Endothelial cell of umbilical vein (primary cell): Measurements from ENCODE around the gene PLEKHH1. TPM values are rescaled to one million over a fixed set of nuclear protein-coding genes. Genes with fewer than 3 reads are reported as not detected.
A peak's percentile ranks its signal among the peaks of the same experiment; 100 is the strongest.

Experiments
- BruUV-seq: library from RNA; stranded (reverse); fragments of 400-500 nt; replicated peaks from 2 replicates; lab custom pipeline; 2021; lab: Mats Ljungman, UMichigan
- CTCF ChIA-PET: fragments of 300-600, 350-600 bp; sonication (Branson Sonifier 250); formaldehyde crosslinking; loops from one replicate; lab custom pipeline; 2021; ENCODE audit warnings: antibody characterized with exemption, inconsistent platforms; lab: Charles Lee
- POLR2A ChIA-PET: fragments of 300-600, 350-600 bp; sonication (Branson Sonifier 250); formaldehyde crosslinking; loops from one replicate; lab custom pipeline; 2021; ENCODE audit warnings: antibody characterized with exemption, inconsistent platforms; lab: Charles Lee
- DNase-seq: peaks from one replicate; pipeline ENCODE4 v3.0.0-alpha.2; 2011; ENCODE audit warnings: low read depth, low spot score
- FAIRE-seq: peaks from 2 replicates; lab custom pipeline; 2011; peaks lifted over from hg19 to GRCh38; lab: Jason Lieb, UNC
- H2AFZ ChIP-seq: 2 replicates; pipeline ENCODE4 v1.6.0; 2012; ENCODE audit warnings: low read depth, low read length, control low read depth, inconsistent platforms
- H3K27ac ChIP-seq: 2 replicates; pipeline ENCODE4 v1.5.1; 2011; ENCODE audit warnings: low read depth, mild to moderate bottlenecking, control low read depth, low read length, moderate library complexity; ENCODE audit not compliant: insufficient read depth
- H3K27me3 ChIP-seq, 2 experiments: 2 replicates each; pipeline versions ENCODE4 v1.6.0 to v1.6.1; 2011; ENCODE audit warnings: low read length in 2 of 2, mixed read lengths in 1 of 2; ENCODE audit not compliant: control insufficient read depth in 2 of 2, insufficient read depth in 2 of 2
- H3K36me3 ChIP-seq, 2 experiments: 2 replicates in 1 of 2; 3 replicates in 1 of 2; pipeline ENCODE4 v1.5.1; 2011; ENCODE audit warnings: low read length in 2 of 2, mild to moderate bottlenecking in 1 of 2, moderate library complexity in 1 of 2; ENCODE audit not compliant: control insufficient read depth in 2 of 2, insufficient read depth in 2 of 2; ENCODE audit errors: extremely low read depth in 1 of 2
- H3K4me1 ChIP-seq: 3 replicates; pipeline ENCODE4 v1.5.1; 2011; ENCODE audit warnings: mild to moderate bottlenecking, low read length; ENCODE audit not compliant: control insufficient read depth, insufficient read depth; ENCODE audit errors: extremely low read depth
- H3K4me2 ChIP-seq: 2 replicates; pipeline ENCODE4 v1.6.1; 2011; ENCODE audit warnings: low read length, control low read depth, mixed read lengths; ENCODE audit not compliant: insufficient read depth
- H3K4me3 ChIP-seq, 3 experiments: fragments of 200-600 bp in 1 of 3; sonication (generic), shearing (Covaris generic) in 1 of 3; replicated peaks in 1 of 3; 2 replicates each; pipeline ENCODE4 v1.5.1; 2011 to 2016; ENCODE audit warnings: control low read depth in 3 of 3, low read length in 3 of 3, mild to moderate bottlenecking in 2 of 3, inconsistent platforms in 1 of 3, low read depth in 1 of 3, moderate library complexity in 1 of 3; ENCODE audit not compliant: insufficient read depth in 1 of 3
- H3K79me2 ChIP-seq: 2 replicates; pipeline ENCODE4 v1.6.0; 2012; ENCODE audit warnings: low read length, inconsistent platforms; ENCODE audit not compliant: control insufficient read depth, insufficient read depth
- H3K9ac ChIP-seq: replicated peaks from 2 replicates; pipeline ENCODE3; 2011; ENCODE audit warnings: low read length, control low read depth; ENCODE audit not compliant: insufficient read depth; ENCODE audit errors: extremely low read depth
- H3K9me1 ChIP-seq: replicated peaks from 3 replicates; pipeline ENCODE4 v1.6.0; 2011; ENCODE audit warnings: mild to moderate bottlenecking, low read length; ENCODE audit not compliant: control insufficient read depth, insufficient read depth; ENCODE audit errors: extremely low read depth
- H3K9me3 ChIP-seq: replicated peaks from 2 replicates; pipeline ENCODE4 v1.5.1; 2012; ENCODE audit warnings: low read length, inconsistent platforms; ENCODE audit not compliant: control insufficient read depth, insufficient read depth
- H4K20me1 ChIP-seq: replicated peaks from 2 replicates; pipeline ENCODE3; 2011; ENCODE audit warnings: mild to moderate bottlenecking, low read length; ENCODE audit not compliant: control insufficient read depth, insufficient read depth; ENCODE audit errors: extremely low read depth
- EZH2 ChIP-seq: IDR thresholded peaks from 2 replicates; pipeline ENCODE4 v1.6.1; 2012; ENCODE audit warnings: borderline replicate concordance, low read depth, mild to moderate bottlenecking, moderate library complexity, low read length, inconsistent platforms; ENCODE audit not compliant: severe bottlenecking
- FOS ChIP-seq: IDR thresholded peaks from 2 replicates; pipeline ENCODE4 v1.6.1; 2011; ENCODE audit warnings: mild to moderate bottlenecking, low read length, moderate library complexity, borderline replicate concordance; ENCODE audit not compliant: insufficient read depth
- GATA2 ChIP-seq: IDR thresholded peaks from 2 replicates; pipeline ENCODE4 v1.7.0; 2011; ENCODE audit warnings: low read depth, mild to moderate bottlenecking, moderate library complexity, mixed read lengths, low read length; ENCODE audit not compliant: insufficient read length, insufficient read depth
- JUN ChIP-seq: IDR thresholded peaks from 2 replicates; pipeline ENCODE4 v1.6.1; 2011; ENCODE audit warnings: borderline replicate concordance, low read depth; ENCODE audit not compliant: insufficient read length, insufficient read depth
- MYC ChIP-seq: IDR thresholded peaks from one replicate; pipeline ENCODE4 v1.6.1; 2011; ENCODE audit warnings: mild to moderate bottlenecking, low read depth, low read length
- POLR2A ChIP-seq: IDR thresholded peaks from 2 replicates; pipeline ENCODE4 v1.6.1; 2012; ENCODE audit warnings: low read depth, mild to moderate bottlenecking, control low read depth, low read length
- POLR2AphosphoS5 ChIP-seq: IDR thresholded peaks from 2 replicates; pipeline ENCODE4 v1.6.1; 2012; ENCODE audit warnings: low read depth, mild to moderate bottlenecking, control low read depth, low read length, moderate library complexity; ENCODE audit not compliant: insufficient read depth
- dilution Hi-C: fragments of 300-500 bp; cut with MboI; formaldehyde crosslinking; loops from one replicate; pipeline ENCODE4 v1.15.0; 2019; ENCODE audit warnings: low sequenced_read_pairs; ENCODE audit not compliant: extremely low pct_ligation_motif_present
- intact Hi-C: fragments of 100-400 bp; cut with micrococcal nuclease; formaldehyde crosslinking; loops from one replicate; pipeline ENCODE4 v1.10.0; 2022
- polyA plus RNA-seq, 4 experiments: library from polyadenylated mRNA; depleted of rRNA in 3 of 4; stranded (reverse) in 3 of 4; unstranded in 1 of 4; fragments of >200 nt; gene quantifications; 2 replicates each; pipeline versions ENCODE4 v1.2.1 to v1.2.3, GENCODE V29; 2011 to 2012; ENCODE audit warnings: missing spikeins in 1 of 4
- total RNA-seq: library from RNA; stranded (reverse); gene quantifications from 2 replicates; pipeline ENCODE4 v1.2.3, GENCODE V29; 2021
- TF ChIP-seq, protein P1 (sequence below), 2 donors: IDR thresholded peaks; 1 replicate in 1 of 2; 2 replicates in 1 of 2; pipeline ENCODE4 v1.5.1; 2011; ENCODE audit warnings: low read length in 2 of 2, mild to moderate bottlenecking in 2 of 2, moderate library complexity in 2 of 2, control low read depth in 1 of 2, inconsistent platforms in 1 of 2, low read depth in 1 of 2; ENCODE audit not compliant: insufficient read depth in 1 of 2; ENCODE audit errors: extremely low read depth in 1 of 2
- TF ChIP-seq, protein P2 (sequence below): IDR thresholded peaks from 2 replicates; pipeline ENCODE4 v1.6.1; 2011; ENCODE audit not compliant: insufficient read depth, insufficient read length

The PLEKHH1 gene
- total and polyA plus RNA-seq, 2 donors (not counting 3 experiments of a cell fraction or from before 2014, with no cell fraction given) = 0.17 to 0.71 TPM

DNA sequence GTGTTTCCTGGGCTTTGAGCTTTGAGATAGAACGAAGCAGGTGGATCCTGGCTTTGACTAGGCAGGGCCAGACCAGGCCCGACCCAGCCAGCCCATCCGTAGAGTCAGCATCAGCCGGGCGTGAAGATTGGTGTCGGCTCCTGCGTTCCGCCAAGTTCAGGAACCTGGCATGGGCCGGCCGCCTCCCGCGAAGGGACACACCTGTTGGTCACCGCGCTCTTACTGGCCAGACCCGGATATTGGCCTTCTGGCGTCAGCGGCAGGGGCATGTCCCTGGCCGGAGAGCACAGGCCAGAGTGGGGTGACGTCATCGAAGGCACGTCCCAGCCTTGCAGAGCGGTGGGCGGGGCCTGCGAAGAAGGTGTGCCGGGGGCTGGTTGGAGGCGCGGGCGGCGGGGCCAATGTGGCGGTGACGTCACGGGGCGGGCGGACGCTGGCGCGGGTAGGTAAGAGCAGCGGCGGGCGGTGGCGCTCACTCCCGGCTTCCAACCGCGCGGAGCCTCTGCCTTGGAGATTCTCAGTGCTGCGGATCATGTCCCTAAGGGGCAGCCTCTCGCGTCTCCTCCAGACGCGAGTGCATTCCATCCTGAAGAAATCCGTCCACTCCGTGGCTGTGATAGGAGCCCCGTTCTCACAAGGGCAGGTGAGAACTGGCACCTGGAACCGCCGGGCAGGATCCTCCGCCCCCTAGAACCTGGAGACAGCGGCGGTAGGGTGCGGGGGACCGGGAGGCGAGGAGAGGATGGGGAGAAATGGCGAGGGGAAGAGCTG is 86.5 kb downstream of the PLEKHH1 start, which contains the start of gene ARG2:
Gene ARG2 (plus strand): TSS at position 475 of the 771 bp plus-strand sequence. CDS start 58 bp downstream, at position 533.
- Histone ChIP-seq H2AFZ (peak within 1 kb of the TSS; percentile 95), H4K20me1 (no peaks in the 10 kb centered on the region), H3K9ac (peak within 1 kb of the TSS; percentile 85), H3K79me2 (no peaks in the 10 kb centered on the region), H3K4me3 (peak within 1 kb of the TSS; percentile 63 to 73 (median 67)), H3K9me1 (no peaks in the 10 kb centered on the region), H3K36me3 (no peaks in the 10 kb centered on the region), H3K27ac (peak within 1 kb of the TSS; percentile 71), H3K4me2 (peak within 1 kb of the TSS; percentile 78), H3K4me1 (peaks cover 28% of the 10 kb centered on the region), H3K27me3 (peaks cover 2 to 4% of the 10 kb centered on the region in 2 experiments), H3K9me3 (no peaks in the 10 kb centered on the region)
- dilution Hi-C loops = no loop called here
- BruUV-seq = no TSS peak
- DNase-seq (peak; percentile 96), FAIRE-seq (peak; percentile 87)
- ChIA-PET POLR2A (no interaction called here), CTCF (interaction anchor here (0.6 to 6.0 kb wide), 21 partner anchors 10 to 92 kb away, joined by 3 to 437 read pairs (median 7); partner anchors contain the start of genes PIGH, RDH11, RDH12 and VTI1B)
- intact Hi-C loops = loop anchor here (1.0 kb wide), 3 partner anchors 19 to 76 kb away; partner anchors contain the start of genes PIGH and RDH11
- TF ChIP-seq JUN (peak; percentile 89), POLR2A (no peak)

- no TSS peak for BruUV-seq
- dilution Hi-C loops = no loop called here
- FAIRE-seq = no peak
These were observed 87.2 kb downstream of the PLEKHH1 start for GRCh38 chr14:67620217-67620785.

More at GRCh38 chr14:67620217-67620785, 87.2 kb downstream of the PLEKHH1 start:
- DNase-seq = peak; percentile 31
- Histone ChIP-seq H2AFZ (peak overlapping the region; percentile 89), H3K9me1 (no peaks in the 10 kb centered on the region), H4K20me1 (no peaks in the 10 kb centered on the region), H3K9ac (peak overlapping the region; percentile 85), H3K36me3 (no peaks in the 10 kb centered on the region), H3K4me2 (peak overlapping the region; percentile 66), H3K27ac (peak overlapping the region; percentile 47), H3K9me3 (no peaks in the 10 kb centered on the region), H3K27me3 (peaks cover 2% of the 10 kb centered on the region in 2 experiments), H3K4me1 (peaks cover 28% of the 10 kb centered on the region), H3K79me2 (no peaks in the 10 kb centered on the region), H3K4me3 (peak overlapping the region; percentile 63 to 73 (median 67))
- TF ChIP-seq GATA2 (no peak), FOS (no peak), MYC (no peak), JUN (no peak), POLR2AphosphoS5 (no peak), EZH2 (no peak), POLR2A (no peak)
- TF ChIP-seq, protein P1, sequence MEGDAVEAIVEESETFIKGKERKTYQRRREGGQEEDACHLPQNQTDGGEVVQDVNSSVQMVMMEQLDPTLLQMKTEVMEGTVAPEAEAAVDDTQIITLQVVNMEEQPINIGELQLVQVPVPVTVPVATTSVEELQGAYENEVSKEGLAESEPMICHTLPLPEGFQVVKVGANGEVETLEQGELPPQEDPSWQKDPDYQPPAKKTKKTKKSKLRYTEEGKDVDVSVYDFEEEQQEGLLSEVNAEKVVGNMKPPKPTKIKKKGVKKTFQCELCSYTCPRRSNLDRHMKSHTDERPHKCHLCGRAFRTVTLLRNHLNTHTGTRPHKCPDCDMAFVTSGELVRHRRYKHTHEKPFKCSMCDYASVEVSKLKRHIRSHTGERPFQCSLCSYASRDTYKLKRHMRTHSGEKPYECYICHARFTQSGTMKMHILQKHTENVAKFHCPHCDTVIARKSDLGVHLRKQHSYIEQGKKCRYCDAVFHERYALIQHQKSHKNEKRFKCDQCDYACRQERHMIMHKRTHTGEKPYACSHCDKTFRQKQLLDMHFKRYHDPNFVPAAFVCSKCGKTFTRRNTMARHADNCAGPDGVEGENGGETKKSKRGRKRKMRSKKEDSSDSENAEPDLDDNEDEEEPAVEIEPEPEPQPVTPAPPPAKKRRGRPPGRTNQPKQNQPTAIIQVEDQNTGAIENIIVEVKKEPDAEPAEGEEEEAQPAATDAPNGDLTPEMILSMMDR (IDR thresholded peaks at IDR 0.05; ENCODE audit: extremely low read depth in 1 of 2, insufficient read depth in 1 of 2, low read depth in 1 of 2, low read length in 2 of 2) = no peak
- TF ChIP-seq, protein P2, sequence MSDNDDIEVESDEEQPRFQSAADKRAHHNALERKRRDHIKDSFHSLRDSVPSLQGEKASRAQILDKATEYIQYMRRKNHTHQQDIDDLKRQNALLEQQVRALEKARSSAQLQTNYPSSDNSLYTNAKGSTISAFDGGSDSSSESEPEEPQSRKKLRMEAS = no peak
- intact Hi-C loops = no loop called here
- CTCF ChIA-PET = interaction anchor here (0.9 to 6.0 kb wide), 8 partner anchors 10 to 83 kb away, joined by 3 to 437 read pairs (median 15); partner anchors contain the start of genes PIGH, RDH12 and VTI1B
- POLR2A ChIA-PET = no interaction called here
